GM12873 (cell line): ENCODE results near the gene OR2M5.

Experiments
- TF ChIP-seq, protein P1 (sequence below): IDR thresholded peaks from 2 replicates; pipeline ENCODE4 v1.5.1; 2012; ENCODE audit warnings: low read depth, mild to moderate bottlenecking, moderate library complexity, low read length, control low read depth; ENCODE audit not compliant: insufficient read depth; ENCODE audit errors: missing control alignments

Gene OR2M5, protein sequence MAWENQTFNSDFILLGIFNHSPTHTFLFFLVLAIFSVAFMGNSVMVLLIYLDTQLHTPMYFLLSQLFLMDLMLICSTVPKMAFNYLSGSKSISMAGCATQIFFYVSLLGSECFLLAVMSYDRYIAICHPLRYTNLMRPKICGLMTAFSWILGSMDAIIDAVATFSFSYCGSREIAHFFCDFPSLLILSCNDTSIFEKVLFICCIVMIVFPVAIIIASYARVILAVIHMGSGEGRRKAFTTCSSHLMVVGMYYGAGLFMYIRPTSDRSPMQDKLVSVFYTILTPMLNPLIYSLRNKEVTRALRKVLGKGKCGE

DNA sequence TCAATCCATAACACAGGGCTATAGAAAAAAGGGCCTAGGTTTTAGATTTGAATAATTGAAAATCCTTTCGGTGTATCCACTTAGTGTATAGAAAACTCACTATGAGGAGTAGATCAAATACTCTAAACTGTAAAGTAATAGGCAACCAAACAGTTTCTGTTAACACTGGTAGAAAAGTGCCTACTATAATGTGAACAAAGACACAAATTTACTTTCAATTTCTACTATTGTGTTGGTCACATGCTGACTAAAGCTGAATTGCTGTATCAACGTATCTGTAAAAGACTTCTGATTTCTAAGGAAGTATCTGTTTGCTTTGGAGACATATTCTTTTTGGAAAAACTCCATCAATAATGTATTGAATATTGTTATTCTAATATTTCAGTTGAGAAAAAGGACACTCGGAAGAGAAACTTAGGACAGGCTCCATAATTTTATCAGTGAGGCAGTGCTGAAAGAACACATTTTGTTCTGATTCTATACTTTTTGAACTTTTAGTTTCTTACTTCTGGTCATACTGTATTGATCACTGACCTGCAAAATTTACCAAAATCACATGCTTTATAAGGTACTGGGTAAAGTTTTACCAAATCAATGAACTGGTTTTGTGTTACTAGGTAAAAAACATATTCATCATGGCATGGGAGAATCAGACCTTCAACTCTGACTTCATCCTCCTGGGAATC lies at the start of gene OR2M5:
Gene OR2M5 (plus strand): TSS at position 636 of the 686 bp plus-strand sequence. CDS start 0 bp downstream, at position 636.
- TF ChIP-seq, protein P1, sequence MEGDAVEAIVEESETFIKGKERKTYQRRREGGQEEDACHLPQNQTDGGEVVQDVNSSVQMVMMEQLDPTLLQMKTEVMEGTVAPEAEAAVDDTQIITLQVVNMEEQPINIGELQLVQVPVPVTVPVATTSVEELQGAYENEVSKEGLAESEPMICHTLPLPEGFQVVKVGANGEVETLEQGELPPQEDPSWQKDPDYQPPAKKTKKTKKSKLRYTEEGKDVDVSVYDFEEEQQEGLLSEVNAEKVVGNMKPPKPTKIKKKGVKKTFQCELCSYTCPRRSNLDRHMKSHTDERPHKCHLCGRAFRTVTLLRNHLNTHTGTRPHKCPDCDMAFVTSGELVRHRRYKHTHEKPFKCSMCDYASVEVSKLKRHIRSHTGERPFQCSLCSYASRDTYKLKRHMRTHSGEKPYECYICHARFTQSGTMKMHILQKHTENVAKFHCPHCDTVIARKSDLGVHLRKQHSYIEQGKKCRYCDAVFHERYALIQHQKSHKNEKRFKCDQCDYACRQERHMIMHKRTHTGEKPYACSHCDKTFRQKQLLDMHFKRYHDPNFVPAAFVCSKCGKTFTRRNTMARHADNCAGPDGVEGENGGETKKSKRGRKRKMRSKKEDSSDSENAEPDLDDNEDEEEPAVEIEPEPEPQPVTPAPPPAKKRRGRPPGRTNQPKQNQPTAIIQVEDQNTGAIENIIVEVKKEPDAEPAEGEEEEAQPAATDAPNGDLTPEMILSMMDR, result no peak

DNA sequence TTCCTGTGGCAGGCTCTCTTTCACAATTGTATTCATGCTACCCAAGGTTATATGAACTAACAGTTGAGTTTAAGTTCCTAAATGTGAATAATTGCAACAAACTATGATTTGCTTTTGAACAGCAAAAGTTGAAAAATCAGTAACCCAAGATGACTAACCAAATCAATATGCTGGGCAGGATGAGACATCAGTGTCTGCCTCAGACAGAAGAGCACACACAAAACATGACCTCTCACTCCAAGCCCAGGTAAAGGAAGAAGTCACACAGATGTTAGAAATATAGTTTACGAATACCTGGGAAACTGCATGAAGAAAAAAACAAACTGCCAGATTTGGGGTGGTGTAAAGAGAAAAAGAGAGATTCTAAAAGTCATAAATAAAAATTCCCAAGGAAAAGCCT lies 46.4 kb upstream of the OR2M5 start:
- TF ChIP-seq, protein P1, result no peak

DNA sequence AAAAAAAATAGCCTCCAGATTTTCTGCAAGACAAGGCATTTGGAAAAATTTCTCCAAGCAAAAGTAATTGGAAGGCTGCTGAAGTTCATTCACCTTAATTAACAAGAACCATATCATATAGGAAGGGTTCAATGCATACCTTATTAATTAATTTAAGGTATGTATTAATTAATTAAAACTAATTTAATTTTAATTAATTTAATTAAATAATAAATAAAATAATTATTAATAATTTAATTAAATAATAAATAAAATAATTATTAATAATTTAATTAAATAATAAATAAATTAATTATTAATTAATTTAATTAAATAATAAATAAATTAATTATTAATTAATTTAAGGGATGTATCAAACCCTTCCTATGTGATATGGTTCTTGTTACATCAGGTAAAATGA lies 42.1 kb upstream of the OR2M5 start:
- TF ChIP-seq, protein P1, result no peak

DNA sequence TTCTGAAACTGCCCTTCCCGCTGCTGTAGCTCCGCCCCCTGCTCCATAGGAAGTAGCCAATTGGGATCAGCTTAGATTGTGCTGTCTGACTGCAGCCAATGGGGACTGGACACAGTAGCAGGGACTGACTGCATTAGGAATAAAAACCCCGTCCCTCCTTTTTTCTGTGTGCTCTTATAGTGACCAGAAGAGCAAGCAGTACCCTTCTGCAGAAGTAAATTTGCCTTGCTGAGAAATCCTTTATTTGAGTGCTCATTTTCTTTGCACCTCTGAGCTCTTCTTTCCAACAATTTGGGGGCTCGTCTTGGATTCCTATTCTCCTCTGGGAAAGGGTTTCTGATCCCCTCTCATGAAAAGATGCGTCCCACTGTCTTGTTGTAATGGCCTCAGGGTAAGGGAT lies 33.8 kb upstream of the OR2M5 start:
- TF ChIP-seq, protein P1, result no peak

DNA sequence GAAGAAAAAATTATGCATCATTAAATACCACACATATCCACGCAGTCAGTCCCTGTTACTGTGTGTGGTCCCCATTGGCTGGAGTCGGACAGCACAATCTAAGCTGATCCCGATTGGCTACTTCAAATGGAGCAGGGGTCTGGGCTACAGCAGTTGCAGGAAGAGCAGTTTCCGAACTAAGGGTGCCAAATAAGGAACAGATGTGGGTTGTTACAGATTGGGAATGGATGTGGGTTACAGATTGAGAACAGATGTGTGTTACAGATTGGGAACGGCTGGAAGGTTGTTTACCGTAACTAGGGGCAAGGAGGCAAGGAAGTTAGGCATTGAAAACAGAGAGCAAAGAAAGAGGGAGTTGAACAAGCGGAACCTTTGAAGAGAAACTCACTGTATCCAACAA lies 30.1 kb upstream of the OR2M5 start:
- TF ChIP-seq, protein P1, result no peak

DNA sequence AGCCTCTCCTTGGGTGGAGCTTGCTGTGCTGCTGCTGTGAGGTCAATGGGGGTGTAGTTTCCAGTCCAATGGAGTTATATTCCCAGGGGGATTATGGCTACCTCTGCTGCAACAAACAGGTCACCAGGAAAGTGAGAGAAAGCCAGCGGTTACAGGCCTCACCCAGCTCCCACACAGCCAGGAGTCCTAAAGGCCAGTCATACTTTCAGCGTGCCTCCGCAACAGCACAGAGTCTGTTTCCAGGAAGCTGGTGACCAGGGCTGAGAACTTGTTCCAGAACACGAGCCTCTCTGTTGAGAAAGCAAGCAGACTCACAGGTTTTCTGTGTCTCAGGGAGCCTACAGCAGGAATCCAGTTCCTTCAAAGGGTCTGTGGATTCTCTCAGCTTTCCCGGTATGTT lies 17.3 kb upstream of the OR2M5 start:
- TF ChIP-seq, protein P1, result no peak

DNA sequence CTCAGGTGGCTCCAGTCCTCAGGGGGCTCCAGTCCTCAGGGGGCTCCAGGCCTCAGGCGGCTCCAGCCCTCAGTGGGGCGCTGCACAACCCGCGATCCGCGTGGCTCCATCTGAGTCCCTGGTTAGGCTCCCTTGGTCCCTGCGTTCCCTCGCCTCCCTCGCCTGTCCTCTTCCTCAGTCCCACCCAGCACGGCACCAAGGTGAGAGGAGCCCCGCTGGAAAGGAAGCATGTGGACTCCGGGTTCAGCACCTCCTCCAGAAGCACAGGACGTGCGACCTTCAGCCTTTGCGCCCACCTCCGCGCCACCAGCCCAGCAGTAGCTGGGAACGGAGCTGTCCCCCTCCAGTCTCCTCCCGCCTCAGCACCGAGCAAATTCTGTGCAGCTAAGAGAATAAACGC lies 8.1 kb upstream of the OR2M5 start:
- TF ChIP-seq, protein P1, result no peak
